ENCODE data around the gene ZSCAN25.
"Not testable (repeated sequence)": the region's sequence is repeated elsewhere in the genome, so short reads cannot be mapped to it uniquely, and the experiment has no call there.

ZSCAN25 gene

GRCh38 chr7:99629643-99630042 lies 12.9 kb downstream of the ZSCAN25 start:
- no peak for DNase-seq (ENCODE audit: insufficient read length)
- FAIRE-seq: no peak
- TF ChIP-seq POLR2AphosphoS5 (IDR thresholded peaks at IDR 0.05; ENCODE audit: low read depth, low read length): no peak

- no peak for FAIRE-seq
- DNase-seq (ENCODE audit: insufficient read length): no peak
Observed at GRCh38 chr7:99631295-99632109, 14.8 kb downstream of the ZSCAN25 start.

DNA sequence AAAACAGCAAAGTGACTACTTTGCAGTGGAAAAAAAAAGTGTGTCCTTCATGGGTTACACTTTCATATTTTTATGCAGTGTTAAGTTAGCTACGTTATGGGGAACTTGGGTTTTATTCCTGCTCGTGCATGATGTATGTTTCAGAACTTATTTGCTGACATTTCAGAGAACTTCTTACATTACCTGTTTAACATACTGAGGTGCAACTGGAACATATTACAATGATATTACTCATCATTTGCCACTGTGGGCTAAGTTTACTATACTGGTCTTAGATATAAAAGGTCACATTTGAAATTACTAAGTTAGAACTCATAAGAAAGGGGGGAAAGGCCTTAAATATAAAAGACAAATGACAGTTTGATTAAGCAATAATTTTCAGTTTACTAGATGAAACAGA lies 20.7 kb downstream of the ZSCAN25 start:
- DNase-seq (ENCODE audit: insufficient read length): not testable (repeated sequence)
- FAIRE-seq: peak; percentile 51

More at GRCh38 chr7:99631295-99632109, 14.8 kb downstream of the ZSCAN25 start:
- no peak for TF ChIP-seq TAF1 (IDR thresholded peaks at IDR 0.05; ENCODE audit: borderline replicate concordance, low read depth, low read length)
- no peak for TF ChIP-seq POLR2A (IDR thresholded peaks at IDR 0.05; ENCODE audit: low read depth, low read length)
- no peak for TF ChIP-seq POLR2AphosphoS5 (IDR thresholded peaks at IDR 0.05; ENCODE audit: low read depth, low read length)

- no peak for TF ChIP-seq TAF1 (IDR thresholded peaks at IDR 0.05; ENCODE audit: borderline replicate concordance, low read depth, low read length)
- no peak for TF ChIP-seq POLR2A (IDR thresholded peaks at IDR 0.05; ENCODE audit: low read depth, low read length)
- no peak for FAIRE-seq
Observed at GRCh38 chr7:99638731-99639130, 22.0 kb downstream of the ZSCAN25 start.

DNA sequence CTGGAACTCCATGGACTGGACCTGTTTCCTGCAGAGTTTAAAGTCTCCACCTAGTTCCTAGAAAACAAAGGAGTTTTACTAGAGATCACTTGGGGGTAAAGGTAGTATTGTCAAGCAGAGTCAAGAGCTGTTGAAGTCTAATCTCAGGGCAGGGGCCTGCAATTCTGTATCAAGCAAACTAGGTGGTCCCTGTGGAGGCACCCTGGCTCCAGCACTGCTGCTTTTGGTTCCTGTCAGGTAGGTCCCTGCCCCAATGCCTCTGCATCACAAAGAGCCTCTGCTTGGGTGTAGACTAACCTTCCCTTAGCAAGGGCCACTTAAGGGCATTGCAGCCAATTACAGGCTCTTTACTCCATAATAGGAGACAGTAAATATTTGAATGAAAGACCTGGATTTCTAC lies 22.5 kb downstream of the ZSCAN25 start:
- TF ChIP-seq TAF1 (IDR thresholded peaks at IDR 0.05; ENCODE audit: borderline replicate concordance, low read depth, low read length): no peak
- no peak for TF ChIP-seq POLR2A (IDR thresholded peaks at IDR 0.05; ENCODE audit: low read depth, low read length)
- no peak for TF ChIP-seq POLR2AphosphoS5 (IDR thresholded peaks at IDR 0.05; ENCODE audit: low read depth, low read length)
- no peak for FAIRE-seq
- DNase-seq (ENCODE audit: insufficient read length): no peak

More at GRCh38 chr7:99638731-99639130, 22.0 kb downstream of the ZSCAN25 start:
- no peak for DNase-seq (ENCODE audit: insufficient read length)

GRCh38 chr7:99642027-99642426 lies 25.3 kb downstream of the ZSCAN25 start:
- no peak for DNase-seq (ENCODE audit: insufficient read length)
- no peak for FAIRE-seq
- no peak for TF ChIP-seq TAF1 (IDR thresholded peaks at IDR 0.05; ENCODE audit: borderline replicate concordance, low read depth, low read length)
- no peak for TF ChIP-seq POLR2AphosphoS5 (IDR thresholded peaks at IDR 0.05; ENCODE audit: low read depth, low read length)
- TF ChIP-seq POLR2A (IDR thresholded peaks at IDR 0.05; ENCODE audit: low read depth, low read length): no peak

DNA sequence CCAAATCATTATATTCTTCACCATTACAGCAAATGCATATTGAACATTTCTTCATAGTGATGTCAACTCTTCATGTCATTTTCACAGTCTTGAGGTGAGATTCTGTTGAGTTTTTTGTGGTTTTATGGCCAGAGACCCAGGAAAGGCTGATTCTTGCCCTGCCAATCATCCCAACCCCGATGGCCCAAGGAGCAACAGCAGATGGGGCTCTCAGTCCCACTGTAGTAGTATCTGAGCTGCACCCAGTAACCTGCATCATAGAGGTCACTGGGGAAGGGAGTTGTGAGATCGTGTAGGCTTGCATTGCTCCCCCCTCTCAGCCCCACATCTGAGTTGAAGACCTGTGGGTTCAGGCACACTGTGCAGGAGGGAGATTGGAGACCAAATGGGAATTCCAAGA lies 26.7 kb downstream of the ZSCAN25 start:
- no peak for DNase-seq (ENCODE audit: insufficient read length)
- no peak for TF ChIP-seq POLR2A (IDR thresholded peaks at IDR 0.05; ENCODE audit: low read depth, low read length)
- no peak for TF ChIP-seq POLR2AphosphoS5 (IDR thresholded peaks at IDR 0.05; ENCODE audit: low read depth, low read length)
- no peak for TF ChIP-seq TAF1 (IDR thresholded peaks at IDR 0.05; ENCODE audit: borderline replicate concordance, low read depth, low read length)
- FAIRE-seq: no peak

DNA sequence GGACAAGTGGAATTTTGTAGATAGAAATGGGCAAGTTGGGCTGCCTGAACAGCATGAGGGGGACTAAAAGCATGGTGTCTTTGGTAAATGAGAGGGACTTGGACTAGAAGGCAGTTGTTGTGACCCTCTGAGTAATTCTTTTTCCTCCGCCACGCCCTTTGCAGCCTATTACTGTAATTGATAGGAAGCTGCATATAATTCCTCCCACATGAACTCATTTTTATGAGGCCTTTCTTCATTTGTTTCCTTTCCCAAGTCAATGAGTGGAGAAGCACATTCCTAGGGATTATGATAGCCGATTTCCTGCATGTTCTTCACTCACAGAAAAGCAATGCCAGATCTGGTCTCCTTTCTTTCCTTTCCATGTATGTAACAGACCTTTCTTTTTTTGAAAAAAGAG lies 27.7 kb downstream of the ZSCAN25 start:
- no peak for FAIRE-seq

GRCh38 chr7:99645590-99645989 lies 28.8 kb downstream of the ZSCAN25 start:
- no peak for DNase-seq (ENCODE audit: insufficient read length)
- FAIRE-seq: no peak
- TF ChIP-seq POLR2A (IDR thresholded peaks at IDR 0.05; ENCODE audit: low read depth, low read length) (no peak), TAF1 (IDR thresholded peaks at IDR 0.05; ENCODE audit: borderline replicate concordance, low read depth, low read length) (no peak), POLR2AphosphoS5 (IDR thresholded peaks at IDR 0.05; ENCODE audit: low read depth, low read length) (no peak)

More for the DNA sequence above, 27.7 kb downstream of the ZSCAN25 start:
- TF ChIP-seq POLR2A (IDR thresholded peaks at IDR 0.05; ENCODE audit: low read depth, low read length): no peak
- TF ChIP-seq POLR2AphosphoS5 (IDR thresholded peaks at IDR 0.05; ENCODE audit: low read depth, low read length): no peak
- TF ChIP-seq TAF1 (IDR thresholded peaks at IDR 0.05; ENCODE audit: borderline replicate concordance, low read depth, low read length): no peak
- no peak for DNase-seq (ENCODE audit: insufficient read length)

GRCh38 chr7:99648843-99649242 lies 32.1 kb downstream of the ZSCAN25 start:
- DNase-seq (ENCODE audit: insufficient read length) (no peak), FAIRE-seq (no peak)
- TF ChIP-seq POLR2AphosphoS5 (IDR thresholded peaks at IDR 0.05; ENCODE audit: low read depth, low read length): no peak
- no peak for TF ChIP-seq POLR2A (IDR thresholded peaks at IDR 0.05; ENCODE audit: low read depth, low read length)
- no peak for TF ChIP-seq TAF1 (IDR thresholded peaks at IDR 0.05; ENCODE audit: borderline replicate concordance, low read depth, low read length)

GRCh38 chr7:99651290-99651689 lies 34.5 kb downstream of the ZSCAN25 start:
- TF ChIP-seq POLR2A (IDR thresholded peaks at IDR 0.05; ENCODE audit: low read depth, low read length) (no peak), POLR2AphosphoS5 (IDR thresholded peaks at IDR 0.05; ENCODE audit: low read depth, low read length) (no peak), TAF1 (IDR thresholded peaks at IDR 0.05; ENCODE audit: borderline replicate concordance, low read depth, low read length) (no peak)
- FAIRE-seq (no peak), DNase-seq (ENCODE audit: insufficient read length) (no peak)

DNA sequence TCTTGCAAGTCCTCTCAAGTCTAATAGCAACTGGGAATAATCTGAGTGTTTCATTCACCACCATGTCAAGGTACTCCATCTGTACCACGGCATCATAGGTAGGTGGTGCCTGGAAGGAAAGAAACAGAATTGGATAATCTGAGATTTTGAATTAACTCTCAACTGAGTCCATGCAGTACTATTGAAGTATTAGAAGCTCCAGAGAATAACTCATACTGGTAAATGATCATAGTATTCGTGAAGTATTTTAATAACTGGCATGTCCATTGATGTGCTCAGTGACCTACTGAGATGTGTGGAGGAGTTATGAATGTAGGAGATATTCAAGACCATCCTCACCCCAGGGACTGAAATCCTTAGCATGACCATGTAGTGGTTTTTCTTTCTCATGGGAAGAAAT lies 35.9 kb downstream of the ZSCAN25 start:
- no peak for TF ChIP-seq TAF1 (IDR thresholded peaks at IDR 0.05; ENCODE audit: borderline replicate concordance, low read depth, low read length)
- TF ChIP-seq POLR2A (IDR thresholded peaks at IDR 0.05; ENCODE audit: low read depth, low read length): no peak
- TF ChIP-seq POLR2AphosphoS5 (IDR thresholded peaks at IDR 0.05; ENCODE audit: low read depth, low read length): no peak
- FAIRE-seq: no peak

GRCh38 chr7:99653269-99653668 lies 36.5 kb downstream of the ZSCAN25 start:
- not testable (repeated sequence) for FAIRE-seq; DNase-seq (ENCODE audit: insufficient read length)

More for the DNA sequence above, 35.9 kb downstream of the ZSCAN25 start:
- no peak for DNase-seq (ENCODE audit: insufficient read length)

Measured in GM12892 (cell line).